ENCODE results near the gene SYT9. TPM values are rescaled to one million over a fixed set of nuclear protein-coding genes. Genes with fewer than 3 reads are reported as not detected.

The SYT9 gene
- total and polyA plus RNA-seq, 12 donors, result 0.94 to 17.7 (median 5.0) TPM

DNA sequence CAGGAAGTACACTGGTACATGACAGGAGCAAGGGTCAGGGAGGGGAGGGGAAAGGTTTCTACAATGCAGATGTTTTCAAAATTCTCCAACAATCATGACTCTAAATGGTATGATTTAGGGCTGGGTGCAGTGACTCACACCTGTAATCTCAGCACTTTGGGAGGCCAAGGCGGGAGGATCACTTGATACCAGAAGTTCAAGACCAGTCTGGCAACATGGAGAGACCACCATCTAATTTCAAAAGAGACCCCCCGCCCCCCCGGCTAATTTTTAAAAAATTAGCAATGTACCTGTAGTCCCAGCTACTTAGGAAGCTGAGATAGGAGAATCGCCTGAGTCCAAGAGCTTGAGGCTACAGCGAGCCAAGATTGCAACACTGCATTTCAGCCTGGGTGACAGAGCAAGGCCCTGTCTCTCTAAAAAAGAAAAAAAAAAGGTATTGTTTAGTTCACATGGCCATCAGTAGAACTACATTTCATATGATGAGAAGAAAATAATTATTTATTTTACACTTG lies 217.7 kb downstream of the SYT9 start:
- H3K27me3 ChIP-seq, result no peaks in the 10 kb centered on the region
- 84 to 92% (median 90%) methylated on average over 5 of the region's 5 CpGs for WGBS, 4 donors
- intact Hi-C loops (cut with DNase I), result no loop called here

DNA sequence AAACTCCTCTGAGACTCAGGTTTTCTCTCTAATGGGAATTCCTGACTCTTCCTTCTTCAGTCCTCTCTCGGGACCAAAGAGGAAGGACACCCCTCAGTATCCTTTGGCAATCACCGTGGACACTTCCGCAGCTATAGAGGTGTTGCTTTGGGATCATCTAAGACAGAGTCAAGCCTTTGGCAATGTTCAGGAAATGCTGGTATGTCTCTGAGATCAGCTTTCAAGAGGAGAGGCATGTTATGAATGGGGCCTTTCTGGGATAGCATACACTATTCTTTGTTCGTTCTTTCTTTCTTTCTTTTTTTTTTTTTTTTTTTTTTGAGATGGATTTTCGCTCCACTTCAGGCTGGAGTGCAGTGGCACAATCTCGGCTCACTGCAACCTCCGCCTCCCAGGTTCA lies 219.4 kb downstream of the SYT9 start:
- 84 to 94% (median 91%) methylated on average over 7 of the region's 7 CpGs for WGBS, 4 donors

More for the DNA sequence above, 217.7 kb downstream of the SYT9 start:
- no peak overlapping the region for H3K27ac ChIP-seq
- H3K4me3 ChIP-seq, result no peak overlapping the region
- no peaks in the 10 kb centered on the region for H3K36me3 ChIP-seq (replicated peaks in 1 of 2)
- DNase-seq, result no peak
- TF ChIP-seq, protein P1, sequence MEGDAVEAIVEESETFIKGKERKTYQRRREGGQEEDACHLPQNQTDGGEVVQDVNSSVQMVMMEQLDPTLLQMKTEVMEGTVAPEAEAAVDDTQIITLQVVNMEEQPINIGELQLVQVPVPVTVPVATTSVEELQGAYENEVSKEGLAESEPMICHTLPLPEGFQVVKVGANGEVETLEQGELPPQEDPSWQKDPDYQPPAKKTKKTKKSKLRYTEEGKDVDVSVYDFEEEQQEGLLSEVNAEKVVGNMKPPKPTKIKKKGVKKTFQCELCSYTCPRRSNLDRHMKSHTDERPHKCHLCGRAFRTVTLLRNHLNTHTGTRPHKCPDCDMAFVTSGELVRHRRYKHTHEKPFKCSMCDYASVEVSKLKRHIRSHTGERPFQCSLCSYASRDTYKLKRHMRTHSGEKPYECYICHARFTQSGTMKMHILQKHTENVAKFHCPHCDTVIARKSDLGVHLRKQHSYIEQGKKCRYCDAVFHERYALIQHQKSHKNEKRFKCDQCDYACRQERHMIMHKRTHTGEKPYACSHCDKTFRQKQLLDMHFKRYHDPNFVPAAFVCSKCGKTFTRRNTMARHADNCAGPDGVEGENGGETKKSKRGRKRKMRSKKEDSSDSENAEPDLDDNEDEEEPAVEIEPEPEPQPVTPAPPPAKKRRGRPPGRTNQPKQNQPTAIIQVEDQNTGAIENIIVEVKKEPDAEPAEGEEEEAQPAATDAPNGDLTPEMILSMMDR (IDR thresholded peaks at IDR 0.05), result no peak
- TF ChIP-seq POLR2A (IDR thresholded peaks at IDR 0.05), result no peak
- H3K9me3 ChIP-seq (replicated peaks in 1 of 3), result no peaks in the 10 kb centered on the region
- no peaks in the 10 kb centered on the region for H3K4me1 ChIP-seq (replicated peaks in 1 of 2)

DNA sequence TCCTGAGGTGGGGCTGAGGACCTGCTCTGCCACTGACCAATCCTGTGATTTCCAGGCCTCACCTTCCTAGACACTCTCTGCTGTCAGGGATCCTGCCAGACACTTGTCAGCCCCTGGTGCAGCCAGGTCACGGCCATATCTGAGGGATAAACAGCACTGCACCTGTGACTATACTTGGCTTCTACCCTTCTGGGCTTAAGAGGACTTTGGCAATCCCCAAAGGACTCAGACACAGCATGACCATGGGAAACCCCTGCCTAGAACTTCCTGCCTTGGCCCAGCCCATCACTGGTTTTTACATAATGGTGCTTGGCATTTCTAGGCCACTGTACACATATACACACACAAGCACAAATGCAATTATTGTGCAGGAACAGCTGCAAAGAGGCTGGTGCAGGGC lies 222.0 kb downstream of the SYT9 start:
- intact Hi-C loops (cut with DNase I), result no loop called here
- no peak overlapping the region for H3K27ac ChIP-seq
- H3K4me3 ChIP-seq, result no peak overlapping the region
- no peaks in the 10 kb centered on the region for H3K27me3 ChIP-seq
- TF ChIP-seq POLR2A (IDR thresholded peaks at IDR 0.05), result no peak
- TF ChIP-seq, protein P1 (IDR thresholded peaks at IDR 0.05), result no peak
- H3K9me3 ChIP-seq (replicated peaks in 1 of 3), result no peaks in the 10 kb centered on the region
- 0 to 89% (median 36%) methylated on average over 1 of the region's 1 CpG; no CpG with 5 or more reads in 1 of the 4 donors for WGBS, 4 donors
- no peaks in the 10 kb centered on the region for H3K36me3 ChIP-seq (replicated peaks in 1 of 2)
- H3K4me1 ChIP-seq (replicated peaks in 1 of 2), result no peaks in the 10 kb centered on the region
- DNase-seq, result no peak

More for the DNA sequence above, 219.4 kb downstream of the SYT9 start:
- intact Hi-C loops (cut with DNase I), result no loop called here
- Histone ChIP-seq H3K27ac (no peak overlapping the region), H3K4me1 (replicated peaks in 1 of 2) (no peaks in the 10 kb centered on the region), H3K9me3 (replicated peaks in 1 of 3) (no peaks in the 10 kb centered on the region), H3K36me3 (replicated peaks in 1 of 2) (no peaks in the 10 kb centered on the region), H3K27me3 (no peaks in the 10 kb centered on the region), H3K4me3 (no peak overlapping the region)
- DNase-seq, result no peak
- no peak for TF ChIP-seq POLR2A (IDR thresholded peaks at IDR 0.05)
- TF ChIP-seq, protein P1 (IDR thresholded peaks at IDR 0.05), result no peak

DNA sequence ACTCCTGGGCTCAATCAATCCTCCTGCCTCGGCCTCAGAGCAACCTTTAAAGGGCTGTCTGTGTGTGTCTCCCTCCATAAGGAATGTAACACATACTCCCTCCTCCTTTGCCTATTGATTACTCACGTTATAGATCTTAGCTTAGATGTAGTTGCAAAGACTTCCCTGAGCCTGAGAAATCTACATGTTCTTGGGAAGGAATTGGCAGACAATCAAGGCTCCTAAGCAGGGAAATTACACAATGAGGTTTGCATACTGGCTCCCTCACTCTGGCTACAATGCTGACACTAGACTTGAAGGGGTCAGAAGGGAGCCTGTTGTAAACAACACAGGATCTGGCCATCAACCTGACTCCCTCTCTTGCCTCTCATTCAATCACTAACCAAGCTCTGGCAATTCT lies 228.4 kb downstream of the SYT9 start:
- intact Hi-C loops (cut with DNase I), result no loop called here
- peak in 1 of 7 donors; percentile 19 for DNase-seq
- 43 to 55% (median 49%) methylated on average over 2 of the region's 2 CpGs for WGBS, 4 donors
- Histone ChIP-seq H3K9me3 (replicated peaks in 1 of 3) (no peaks in the 10 kb centered on the region), H3K27ac (no peak overlapping the region), H3K4me1 (replicated peaks in 1 of 2) (no peaks in the 10 kb centered on the region), H3K27me3 (no peaks in the 10 kb centered on the region), H3K4me3 (no peak overlapping the region), H3K36me3 (replicated peaks in 1 of 2) (no peaks in the 10 kb centered on the region)
- TF ChIP-seq, protein P1 (IDR thresholded peaks at IDR 0.05), result no peak
- no peak for TF ChIP-seq POLR2A (IDR thresholded peaks at IDR 0.05)
